Embryonic facial prominence (tissue), 1 donor: Measurements from ENCODE around the gene ADPRH.

Source experiments
- DNase-seq: peaks from one replicate; pipeline ENCODE4 v3.0.0-alpha.2; 2016; ENCODE audit errors: extremely low spot score

The ADPRH gene

GRCh38 chr3:119596398-119596797, 17.1 kb downstream of the ADPRH start:
- no peak for DNase-seq

GRCh38 chr3:119597548-119598288, 18.4 kb downstream of the ADPRH start, which contains the start of gene PLA1A:
Gene PLA1A (plus strand): TSS chr3:119597885. CDS start chr3:119597914, 29 bp downstream.
- no peak for DNase-seq

DNA sequence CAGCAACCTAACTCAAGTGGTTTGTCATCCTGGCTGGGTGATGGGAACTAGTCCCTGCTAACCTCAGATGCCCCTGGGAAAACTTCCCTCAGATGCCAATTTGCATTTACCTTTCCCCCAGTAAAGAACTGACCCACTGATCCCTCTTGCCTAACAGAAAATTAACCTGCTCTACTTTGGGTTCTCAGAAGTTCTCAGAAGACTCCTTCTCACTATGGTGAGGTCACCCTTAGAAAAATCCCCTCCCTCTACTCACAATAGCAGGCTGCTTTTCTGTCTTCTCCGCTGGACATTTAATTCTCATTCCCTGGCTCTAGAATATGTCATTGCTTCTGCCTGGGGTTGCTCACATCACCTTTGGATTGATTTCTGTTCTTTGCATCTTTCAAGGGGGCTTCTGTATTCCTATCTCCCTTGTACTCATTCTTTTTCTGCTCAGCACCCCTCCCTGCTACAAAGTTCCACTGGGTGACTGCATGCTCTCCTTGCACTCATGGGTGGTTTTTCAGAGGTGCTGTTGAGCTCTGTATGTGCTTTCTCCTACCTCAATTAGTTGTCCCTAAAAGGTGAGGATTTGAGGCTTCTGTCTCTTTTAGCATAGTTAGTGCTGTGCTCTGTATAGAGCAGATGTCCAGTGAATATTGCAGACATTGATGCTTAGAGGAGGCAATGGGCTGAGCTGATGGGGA, 19.3 kb downstream of the ADPRH start:
- no peak for DNase-seq

- no peak for DNase-seq
Observed at GRCh38 chr3:119599558-119600174, 20.4 kb downstream of the ADPRH start.

DNA sequence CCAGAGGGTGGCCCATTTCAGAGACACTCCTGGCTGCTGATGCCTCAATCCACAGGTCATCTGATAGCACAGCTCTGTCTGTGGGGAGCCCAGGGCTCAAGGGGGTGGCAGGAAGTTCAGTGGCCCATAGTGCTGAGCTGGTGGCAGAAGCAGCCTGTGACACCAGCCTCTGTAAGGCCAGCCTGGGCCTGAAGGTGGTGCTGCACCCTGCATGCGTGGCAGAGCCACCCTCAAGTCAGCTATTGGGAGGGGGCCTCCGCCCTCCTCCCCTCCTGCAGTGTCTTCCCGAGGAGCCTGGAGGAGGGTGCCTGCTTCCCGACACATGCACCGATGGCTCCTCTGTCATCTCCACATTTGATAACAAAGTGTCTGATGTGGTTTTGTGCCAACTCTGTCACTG, 21.4 kb downstream of the ADPRH start:
- DNase-seq, result no peak

DNA sequence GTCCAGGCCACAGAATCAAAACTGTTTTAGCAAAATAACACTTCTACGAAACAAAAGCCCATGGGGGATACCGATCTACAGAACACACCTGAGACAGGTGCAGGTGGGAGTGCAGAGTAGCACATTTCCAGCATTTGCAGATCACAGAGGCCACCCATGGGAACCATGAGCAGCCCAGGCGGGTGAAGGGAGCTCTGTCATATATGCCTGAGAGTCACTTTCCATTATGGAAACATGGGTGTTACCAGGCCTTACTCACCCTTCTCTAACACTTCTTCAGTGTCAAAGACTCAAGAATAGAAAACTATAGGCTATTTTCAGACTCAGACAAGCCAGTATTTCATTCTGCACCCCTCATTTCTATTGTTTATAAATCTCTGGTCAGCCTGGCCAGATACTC, 21.9 kb downstream of the ADPRH start:
- no peak for DNase-seq

DNA sequence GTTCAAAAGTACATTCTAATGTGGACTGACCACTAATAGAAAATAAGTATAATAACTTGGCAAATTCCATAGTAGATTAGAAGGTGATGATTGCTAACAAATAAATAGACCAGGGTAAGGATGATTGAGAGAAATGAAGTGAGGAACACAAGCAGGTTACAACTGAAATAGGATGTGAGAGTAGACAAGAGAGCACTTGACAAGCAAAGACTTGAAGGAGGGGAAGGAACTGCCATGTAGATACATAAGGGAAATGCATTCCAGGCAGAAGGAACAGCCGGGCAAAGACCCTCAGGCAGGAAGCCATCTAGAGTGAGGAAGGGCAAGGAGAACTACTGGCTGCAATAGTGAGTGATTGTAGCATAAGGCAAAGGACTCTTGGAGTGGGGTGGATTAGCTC, 23.4 kb downstream of the ADPRH start:
- DNase-seq, result no peak

GRCh38 chr3:119604878-119605277, 25.6 kb downstream of the ADPRH start:
- DNase-seq, result no peak

- DNase-seq, result no peak
Observed at GRCh38 chr3:119608405-119609000, 29.2 kb downstream of the ADPRH start.

DNA sequence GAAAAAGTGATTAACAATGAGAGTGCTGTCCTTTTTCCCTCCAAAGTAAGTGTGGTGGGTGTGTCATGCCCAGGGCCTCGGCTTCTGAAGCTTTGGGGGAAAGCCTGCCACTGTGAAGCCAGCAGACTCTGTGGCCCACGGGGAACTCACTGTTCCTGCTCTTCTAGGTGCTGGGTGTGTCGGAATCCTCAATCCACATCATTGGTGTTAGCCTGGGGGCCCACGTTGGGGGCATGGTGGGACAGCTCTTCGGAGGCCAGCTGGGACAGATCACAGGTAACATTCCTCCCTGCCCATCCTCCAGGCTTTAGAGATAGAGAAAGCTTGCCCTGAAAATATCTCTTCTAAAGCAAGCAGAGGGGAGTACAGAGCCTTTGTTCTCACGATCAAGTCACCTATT, 30.0 kb downstream of the ADPRH start:
- no peak for DNase-seq

GRCh38 chr3:119611664-119612063, 32.4 kb downstream of the ADPRH start:
- DNase-seq, result no peak

GRCh38 chr3:119613201-119613600, 33.9 kb downstream of the ADPRH start:
- DNase-seq, result no peak

DNA sequence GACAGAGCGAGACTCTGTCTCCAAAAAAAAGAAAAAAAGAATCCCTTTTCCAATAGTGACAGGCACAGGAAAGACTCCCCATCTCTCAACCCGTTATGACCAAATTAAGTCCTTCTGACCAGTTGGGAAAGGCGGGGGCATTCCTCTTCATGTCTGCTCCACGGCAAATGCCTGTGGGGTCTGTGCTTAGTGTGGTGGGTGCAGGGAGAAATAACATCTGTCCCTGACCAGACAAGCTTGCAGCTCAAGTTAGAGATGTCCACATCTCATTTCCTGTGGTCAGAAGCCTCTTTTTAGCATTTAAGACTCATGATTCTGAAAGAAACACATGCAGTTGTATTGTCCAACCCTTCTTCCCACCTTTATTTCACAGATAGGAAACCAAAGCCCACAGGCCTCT, 34.6 kb downstream of the ADPRH start:
- no peak for DNase-seq

DNA sequence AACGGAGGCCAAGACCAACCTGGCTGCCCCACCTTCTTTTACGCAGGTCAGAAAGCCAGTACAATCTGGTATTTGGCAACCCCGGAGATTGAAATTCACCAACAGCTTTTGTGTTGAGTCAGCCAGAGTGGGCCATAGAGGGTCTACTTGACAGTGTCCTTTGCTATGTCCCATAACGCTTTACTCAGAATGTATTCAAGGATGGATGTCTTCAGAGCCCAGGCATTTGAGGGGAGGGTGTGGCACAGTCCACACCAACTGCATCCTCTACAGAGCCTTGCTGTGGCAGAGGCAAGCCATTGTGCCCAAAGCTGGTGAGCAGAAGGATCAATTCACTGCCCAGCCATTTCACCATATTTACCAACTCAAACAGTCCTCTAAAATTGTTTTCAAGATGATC, 36.8 kb downstream of the ADPRH start:
- DNase-seq, result no peak

GRCh38 chr3:119619094-119619493, 39.8 kb downstream of the ADPRH start:
- no peak for DNase-seq

DNA sequence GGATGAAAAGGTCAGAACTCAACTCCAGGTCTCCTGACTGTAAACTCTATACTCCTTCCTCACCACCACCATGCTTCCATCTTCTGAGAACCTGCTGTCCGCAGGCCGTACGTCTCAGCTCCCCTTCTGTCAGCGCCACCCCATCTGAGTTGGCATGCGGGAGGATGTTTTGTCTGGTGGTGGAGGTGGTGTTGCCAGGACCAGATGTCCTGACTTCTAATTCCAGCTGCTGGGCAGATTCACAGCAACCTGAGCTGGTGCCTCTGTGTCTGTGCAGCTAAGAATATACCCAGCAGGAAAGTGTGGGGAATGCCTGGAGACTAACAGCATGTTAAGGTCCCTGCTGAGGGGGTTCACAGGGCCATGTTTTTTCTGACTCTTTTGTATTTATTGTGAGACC, 41.6 kb downstream of the ADPRH start:
- DNase-seq, result no peak

DNA sequence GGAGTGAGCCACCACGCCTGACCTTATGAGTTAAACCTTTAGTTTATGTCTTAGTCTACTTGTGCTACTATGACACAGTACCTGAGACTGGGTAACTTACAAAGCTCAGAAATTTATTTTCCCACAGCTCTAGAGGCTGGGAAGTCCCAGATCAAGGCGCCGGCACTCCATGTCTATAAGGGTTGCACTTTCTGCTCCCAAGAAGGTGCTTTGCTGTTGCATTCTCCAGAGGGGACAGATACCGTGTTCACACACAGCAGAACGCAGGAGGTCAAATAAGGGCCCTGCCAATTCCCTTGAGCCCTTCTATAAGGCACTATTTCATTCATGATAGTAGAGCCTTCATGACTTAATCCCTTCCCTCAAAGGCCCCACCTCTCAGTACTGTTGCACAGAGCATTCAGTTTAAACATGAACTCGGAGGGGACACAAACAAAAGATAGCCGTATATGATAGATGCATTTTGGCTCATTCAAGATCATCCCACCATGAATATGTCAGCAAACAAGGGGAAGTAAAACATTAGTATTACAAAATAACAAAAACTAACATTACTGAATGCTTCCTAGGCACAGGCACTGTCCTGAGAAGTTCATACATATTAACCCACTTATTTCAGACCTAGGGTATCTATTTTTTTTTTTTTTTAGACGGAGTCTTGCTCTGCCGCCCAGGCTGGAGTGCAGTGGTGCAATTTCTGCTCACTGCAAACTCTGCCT, 44.9 kb downstream of the ADPRH start:
- no peak for DNase-seq

DNA sequence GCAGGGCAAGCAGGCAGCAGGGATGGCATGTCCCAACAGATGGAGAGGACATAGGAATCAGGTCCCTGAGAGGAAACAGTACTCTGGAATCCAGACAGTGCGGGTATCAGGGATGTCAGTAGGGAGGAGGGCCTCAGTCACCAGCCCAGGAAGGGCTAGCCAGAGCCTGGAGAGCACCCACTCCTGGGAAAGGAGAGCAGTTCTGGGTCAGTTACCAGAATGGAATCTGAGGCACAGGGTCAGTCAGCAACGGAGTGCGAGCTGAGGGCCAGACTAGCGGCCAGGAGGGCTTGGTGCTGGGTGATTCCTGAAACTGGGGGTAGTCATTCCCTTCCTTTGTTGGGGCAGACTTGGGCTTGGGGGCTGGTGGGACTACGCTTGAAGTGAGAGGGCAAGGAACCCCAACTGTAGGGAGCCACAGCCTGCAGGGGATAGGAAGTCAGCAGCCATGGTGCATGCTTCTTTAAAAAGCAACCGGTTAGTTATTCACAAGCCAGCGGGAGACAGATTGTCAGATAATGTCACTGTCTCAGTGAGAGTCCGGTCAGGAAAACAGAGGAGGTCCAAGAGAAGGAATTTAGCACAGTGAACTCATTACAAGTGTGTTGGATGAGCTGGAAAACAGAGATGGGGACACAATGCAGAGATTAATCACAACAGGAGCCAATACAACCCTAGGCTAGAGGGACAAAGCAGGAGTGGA, 46.3 kb downstream of the ADPRH start:
- no peak for DNase-seq

DNA sequence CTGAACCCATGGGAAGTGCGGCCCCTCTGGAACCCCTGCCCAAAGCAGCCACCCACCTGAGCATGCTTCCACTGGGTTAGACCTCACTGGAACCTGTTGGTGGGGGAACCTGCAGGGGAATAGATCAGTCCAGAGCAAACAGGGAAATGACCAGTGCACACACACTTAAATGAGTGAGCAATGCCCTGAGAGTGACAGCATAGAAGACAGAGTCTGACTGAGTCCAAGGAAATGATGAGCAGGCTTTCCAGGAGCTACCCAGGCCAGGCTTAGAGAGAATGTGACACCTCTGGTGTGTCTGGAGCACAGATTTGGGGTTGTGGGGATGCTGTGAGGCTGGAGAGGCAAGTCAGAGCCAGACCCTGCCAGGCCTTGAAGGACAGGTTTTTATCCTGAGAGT, 46.9 kb downstream of the ADPRH start:
- DNase-seq, result no peak

- no peak for DNase-seq
Observed at GRCh38 chr3:119627461-119627860, 48.2 kb downstream of the ADPRH start.

- DNase-seq, result no peak
Observed at GRCh38 chr3:119628390-119628789, 49.1 kb downstream of the ADPRH start.
